ENCODE data around the gene MINK1.

DNA sequence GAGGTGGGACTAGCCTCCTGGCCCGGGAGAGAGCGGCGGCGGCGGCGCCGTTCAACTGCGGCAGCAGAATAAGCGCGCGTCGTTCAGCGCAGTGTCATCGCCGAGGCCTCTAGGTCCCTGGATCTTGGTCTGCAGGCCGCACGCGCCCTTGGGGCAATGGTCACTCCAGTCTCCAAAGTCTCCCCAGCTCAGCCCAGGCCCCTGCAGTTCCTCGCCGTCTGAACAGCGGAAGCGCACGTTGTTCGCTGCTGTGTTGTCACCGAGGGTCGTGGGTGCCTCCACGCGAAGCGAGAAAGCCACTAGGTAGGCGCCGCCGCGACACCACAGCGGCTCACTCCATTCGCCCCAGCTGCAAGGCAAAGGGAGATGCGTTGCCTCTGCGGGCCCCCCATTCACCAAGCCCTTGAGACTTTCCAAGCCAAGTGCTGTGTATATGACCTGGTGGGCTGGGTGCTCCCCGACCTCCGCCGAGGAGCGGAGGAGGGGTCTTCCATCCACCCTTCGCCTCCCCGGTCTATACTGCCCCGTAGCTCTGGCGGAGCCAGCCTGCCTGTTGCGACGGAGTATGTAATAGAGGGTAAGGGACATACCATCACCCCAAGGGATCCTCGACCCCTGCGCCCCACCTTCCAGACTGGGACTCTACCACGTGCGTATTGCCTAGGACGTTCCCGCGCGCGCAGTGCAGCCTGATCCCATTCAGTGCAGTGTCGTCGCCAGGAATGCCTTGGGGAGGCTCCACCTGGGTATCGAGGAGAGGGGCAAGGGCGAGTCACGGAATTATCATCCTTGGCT is 47.6 kb upstream of the MINK1 start:
- TF ChIP-seq ASH2L (IDR thresholded peaks at IDR 0.05; ENCODE audit: low read length) (no peak), NRF1 (IDR thresholded peaks at IDR 0.05; ENCODE audit: low read depth, low read length) (no peak), SRF (IDR thresholded peaks at IDR 0.05; ENCODE audit: low read depth, low read length) (no peak)
